ENCODE measurements around the gene OR4K17. TPM values are rescaled to one million over a fixed set of nuclear protein-coding genes. Genes with fewer than 3 reads are reported as not detected.
A peak's percentile ranks its signal among the peaks of the same experiment; 100 is the strongest.

The OR4K17 gene
- total RNA-seq, 2 experiments from 2014 or later = not detected

DNA sequence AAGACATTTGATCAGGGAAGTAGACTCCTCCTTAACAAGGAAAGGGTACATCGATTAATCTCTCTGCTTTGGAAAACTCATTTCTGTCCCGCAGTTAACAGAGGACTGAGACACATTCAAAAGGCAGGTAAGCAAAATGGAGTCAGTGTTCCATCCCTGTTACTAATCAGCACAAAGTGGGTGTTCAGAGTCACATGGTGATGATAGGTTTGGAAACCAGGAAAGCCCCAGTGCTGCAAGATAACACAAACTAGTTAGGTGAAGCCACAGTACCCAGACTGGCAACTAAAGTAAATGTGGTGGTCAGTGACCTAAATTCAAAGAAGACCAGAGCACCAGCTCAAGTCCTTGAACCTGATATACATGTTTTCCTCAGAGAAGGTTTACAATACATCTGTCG lies 1.8 kb downstream of the OR4K17 start:
- ChIA-PET POLR2A (interaction anchor here (0.7 kb wide), 1 partner anchor 13 kb away, joined by 3 read pairs; no protein-coding TSS in a partner anchor), CTCF (ENCODE audit: unreplicated experiment) (no interaction called here)
- no peak overlapping the region for H3K4me2 ChIP-seq (ENCODE audit: low read length)
- no TSS peak for BruUV-seq (replicated peaks)
- no peaks in the 10 kb centered on the region for H3K9me3 ChIP-seq (ENCODE audit: low read length)
- intact Hi-C loops (cut with micrococcal nuclease; ENCODE audit: unreplicated experiment) = no loop called here
- TF ChIP-seq, protein P1, sequence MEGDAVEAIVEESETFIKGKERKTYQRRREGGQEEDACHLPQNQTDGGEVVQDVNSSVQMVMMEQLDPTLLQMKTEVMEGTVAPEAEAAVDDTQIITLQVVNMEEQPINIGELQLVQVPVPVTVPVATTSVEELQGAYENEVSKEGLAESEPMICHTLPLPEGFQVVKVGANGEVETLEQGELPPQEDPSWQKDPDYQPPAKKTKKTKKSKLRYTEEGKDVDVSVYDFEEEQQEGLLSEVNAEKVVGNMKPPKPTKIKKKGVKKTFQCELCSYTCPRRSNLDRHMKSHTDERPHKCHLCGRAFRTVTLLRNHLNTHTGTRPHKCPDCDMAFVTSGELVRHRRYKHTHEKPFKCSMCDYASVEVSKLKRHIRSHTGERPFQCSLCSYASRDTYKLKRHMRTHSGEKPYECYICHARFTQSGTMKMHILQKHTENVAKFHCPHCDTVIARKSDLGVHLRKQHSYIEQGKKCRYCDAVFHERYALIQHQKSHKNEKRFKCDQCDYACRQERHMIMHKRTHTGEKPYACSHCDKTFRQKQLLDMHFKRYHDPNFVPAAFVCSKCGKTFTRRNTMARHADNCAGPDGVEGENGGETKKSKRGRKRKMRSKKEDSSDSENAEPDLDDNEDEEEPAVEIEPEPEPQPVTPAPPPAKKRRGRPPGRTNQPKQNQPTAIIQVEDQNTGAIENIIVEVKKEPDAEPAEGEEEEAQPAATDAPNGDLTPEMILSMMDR (conservative IDR thresholded peaks at IDR 0.05; ENCODE audit: low read length) = no peak
- TF ChIP-seq EZH2phosphoT487 (IDR thresholded peaks at IDR 0.05; ENCODE audit: borderline replicate concordance, low read depth, low read length) = no peak
- no peaks in the 10 kb centered on the region for H3K36me3 ChIP-seq (ENCODE audit: insufficient read depth, low read length)
- H3K4me3 ChIP-seq (ENCODE audit: low read depth, low read length, poor library complexity, severe bottlenecking) = no peak overlapping the region
- no peak overlapping the region for H2AFZ ChIP-seq (ENCODE audit: low read length)
- DNase-seq (ENCODE audit: low spot score) = no peak
- H3K9me2 ChIP-seq (ENCODE audit: insufficient read depth, low read length) = no peaks in the 10 kb centered on the region
- no peaks in the 10 kb centered on the region for H4K20me1 ChIP-seq (ENCODE audit: insufficient read depth, low read length)
- no peaks in the 10 kb centered on the region for H3K79me2 ChIP-seq (ENCODE audit: insufficient read depth, low read depth, low read length)
- no peaks in the 10 kb centered on the region for H3K4me1 ChIP-seq (ENCODE audit: insufficient read depth, low read length, poor library complexity, severe bottlenecking)
- H3K27ac ChIP-seq (ENCODE audit: low read depth, low read length, poor library complexity, severe bottlenecking) = no peak overlapping the region

DNA sequence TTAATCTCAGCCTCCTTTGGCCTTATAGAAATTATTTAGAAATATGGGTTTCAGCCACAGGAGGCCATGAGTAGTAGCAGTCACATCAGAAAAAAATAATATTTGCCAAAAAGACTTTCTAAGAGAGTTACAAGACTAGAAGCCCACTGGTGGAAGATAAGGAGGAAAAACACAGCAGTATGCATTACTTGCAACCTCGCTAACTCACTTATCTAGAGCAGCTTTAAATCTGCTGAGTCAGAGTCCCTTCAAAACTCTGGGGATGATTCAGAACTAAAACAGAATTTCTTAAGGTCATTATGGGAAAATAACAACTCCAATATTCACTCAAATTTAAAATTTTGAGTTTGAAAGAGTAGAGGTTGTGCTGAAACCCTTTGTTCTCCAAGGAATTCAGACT lies 6.2 kb downstream of the OR4K17 start:
- Histone ChIP-seq H3K27ac (ENCODE audit: low read depth, low read length, poor library complexity, severe bottlenecking) (no peak overlapping the region), H3K4me3 (ENCODE audit: low read depth, low read length, poor library complexity, severe bottlenecking) (no peak overlapping the region), H3K9me3 (ENCODE audit: low read length) (no peaks in the 10 kb centered on the region), H3K4me2 (ENCODE audit: low read length) (no peak overlapping the region), H4K20me1 (ENCODE audit: insufficient read depth, low read length) (no peaks in the 10 kb centered on the region), H2AFZ (ENCODE audit: low read length) (no peak overlapping the region), H3K36me3 (ENCODE audit: insufficient read depth, low read length) (no peaks in the 10 kb centered on the region), H3K4me1 (ENCODE audit: insufficient read depth, low read length, poor library complexity, severe bottlenecking) (no peaks in the 10 kb centered on the region), H3K9me2 (ENCODE audit: insufficient read depth, low read length) (no peaks in the 10 kb centered on the region), H3K79me2 (ENCODE audit: insufficient read depth, low read depth, low read length) (no peaks in the 10 kb centered on the region)
- no TSS peak for BruUV-seq (replicated peaks)
- DNase-seq (ENCODE audit: low spot score) = no peak
- CTCF ChIA-PET (ENCODE audit: unreplicated experiment) = no interaction called here
- POLR2A ChIA-PET = no interaction called here
- intact Hi-C loops (cut with micrococcal nuclease; ENCODE audit: unreplicated experiment) = no loop called here
- TF ChIP-seq, protein P1 (conservative IDR thresholded peaks at IDR 0.05; ENCODE audit: low read length) = no peak
- no peak for TF ChIP-seq EZH2phosphoT487 (IDR thresholded peaks at IDR 0.05; ENCODE audit: borderline replicate concordance, low read depth, low read length)

GRCh38 chr14:20118795-20119194 lies 8.3 kb downstream of the OR4K17 start:
- H3K36me3 ChIP-seq (ENCODE audit: insufficient read depth, low read length) = no peaks in the 10 kb centered on the region
- H2AFZ ChIP-seq (ENCODE audit: low read length) = no peak overlapping the region
- intact Hi-C loops (cut with micrococcal nuclease; ENCODE audit: unreplicated experiment) = no loop called here
- DNase-seq (ENCODE audit: low spot score) = peak; percentile 25
- H3K79me2 ChIP-seq (ENCODE audit: insufficient read depth, low read depth, low read length) = no peaks in the 10 kb centered on the region
- H3K4me2 ChIP-seq (ENCODE audit: low read length) = no peak overlapping the region
- H4K20me1 ChIP-seq (ENCODE audit: insufficient read depth, low read length) = no peaks in the 10 kb centered on the region
- H3K4me1 ChIP-seq (ENCODE audit: insufficient read depth, low read length, poor library complexity, severe bottlenecking) = no peaks in the 10 kb centered on the region
- no peaks in the 10 kb centered on the region for H3K9me2 ChIP-seq (ENCODE audit: insufficient read depth, low read length)
- ChIA-PET CTCF (ENCODE audit: unreplicated experiment) (no interaction called here), POLR2A (no interaction called here)
- no peaks in the 10 kb centered on the region for H3K9me3 ChIP-seq (ENCODE audit: low read length)
- no peak overlapping the region for H3K4me3 ChIP-seq (ENCODE audit: low read depth, low read length, poor library complexity, severe bottlenecking)
- H3K27ac ChIP-seq (ENCODE audit: low read depth, low read length, poor library complexity, severe bottlenecking) = no peak overlapping the region
- BruUV-seq (replicated peaks) = no TSS peak
- TF ChIP-seq EZH2phosphoT487 (IDR thresholded peaks at IDR 0.05; ENCODE audit: borderline replicate concordance, low read depth, low read length) = no peak
- TF ChIP-seq, protein P1 (conservative IDR thresholded peaks at IDR 0.05; ENCODE audit: low read length) = no peak

All from OCI-LY7 (cell line).